Activated B cell treated with CpG ODN at 0.5 μM for 24 hours (primary cell): ENCODE data around the gene ADNP2. TPM values are rescaled to one million over a fixed set of nuclear protein-coding genes. Genes with fewer than 3 reads are reported as not detected.

Experiments
- ATAC-seq: fragments of 200-7000 bp; cut with Tn5 transposase; one replicate; pipeline ENCODE4 v1.10.0; 2021; ENCODE audit warnings: low read depth, mild to moderate bottlenecking, moderate library complexity
- CTCF ChIA-PET: fragments of 350-600 bp; sonication (Branson Sonifier 250); formaldehyde crosslinking; loops from one replicate; lab custom pipeline; 2021; ENCODE audit warnings: antibody characterized with exemption; lab: Charles Lee
- POLR2A ChIA-PET: fragments of 350-600 bp; sonication (Branson Sonifier 250); formaldehyde crosslinking; loops from one replicate; lab custom pipeline; 2021; ENCODE audit warnings: antibody characterized with exemption; lab: Charles Lee
- DNase-seq: peaks from one replicate; pipeline ENCODE4 v3.0.0; 2022
- H3K27ac Mint-ChIP-seq: one replicate; pipeline ENCODE4 v1.8.0; 2020; ENCODE audit warnings: mixed read lengths
- H3K27me3 Mint-ChIP-seq: one replicate; pipeline ENCODE4 v1.8.0; 2021; ENCODE audit warnings: mixed read lengths
- H3K36me3 Mint-ChIP-seq: one replicate; pipeline ENCODE4 v1.8.0; 2021; ENCODE audit warnings: low read depth, mixed read lengths
- H3K4me1 Mint-ChIP-seq: one replicate; pipeline ENCODE4 v1.8.0; 2021; ENCODE audit warnings: mixed read lengths
- H3K4me3 Mint-ChIP-seq: one replicate; pipeline ENCODE4 v1.8.0; 2020; ENCODE audit warnings: mild to moderate bottlenecking, mixed read lengths
- H3K9me3 Mint-ChIP-seq: one replicate; pipeline ENCODE4 v1.8.0; 2020; ENCODE audit warnings: mixed read lengths
- CTCF ChIP-seq: fragments of 200-600 bp; IDR thresholded peaks from one replicate; pipeline ENCODE4 v1.8.0; 2022; ENCODE audit warnings: antibody characterized with exemption, mild to moderate bottlenecking
- intact Hi-C: fragments of 100-400 bp; cut with micrococcal nuclease; formaldehyde crosslinking; loops from one replicate; pipeline ENCODE4 v1.15.1; 2024
- total RNA-seq: library from RNA; stranded (reverse); gene quantifications from 2 replicates; pipeline ENCODE4 v1.2.3, GENCODE V29; 2022

ADNP2 gene
- total RNA-seq, 1 donor from 2014 or later: 19.7 TPM

- Mint-ChIP-seq H3K36me3 (no peaks in the 10 kb centered on the region), H3K27me3 (no peaks in the 10 kb centered on the region), H3K4me1 (peaks cover 34% of the 10 kb centered on the region), H3K27ac (peak overlapping the region; percentile 31), H3K9me3 (peaks cover 4% of the 10 kb centered on the region), H3K4me3 (peak overlapping the region; percentile 8)
- intact Hi-C loops: loop anchor here (5.0 kb wide), 1 partner anchor 1038 kb away; the partner anchor contains the start of gene ATP9B
- ChIA-PET POLR2A (interaction anchor here (0.7 to 1.9 kb wide), 2 partner anchors 72 to 147 kb away, joined by 5 read pairs; partner anchors contain the start of gene RBFA), CTCF (interaction anchor here (0.5 kb wide), 1 partner anchor 607 kb away, joined by 3 read pairs; no protein-coding TSS in a partner anchor)
- ATAC-seq (peak; percentile 35), DNase-seq (peak; percentile 19)
- TF ChIP-seq CTCF: no peak
Measured at GRCh38 chr18:80105369-80106167, 3.5 kb upstream of the ADNP2 start.

DNA sequence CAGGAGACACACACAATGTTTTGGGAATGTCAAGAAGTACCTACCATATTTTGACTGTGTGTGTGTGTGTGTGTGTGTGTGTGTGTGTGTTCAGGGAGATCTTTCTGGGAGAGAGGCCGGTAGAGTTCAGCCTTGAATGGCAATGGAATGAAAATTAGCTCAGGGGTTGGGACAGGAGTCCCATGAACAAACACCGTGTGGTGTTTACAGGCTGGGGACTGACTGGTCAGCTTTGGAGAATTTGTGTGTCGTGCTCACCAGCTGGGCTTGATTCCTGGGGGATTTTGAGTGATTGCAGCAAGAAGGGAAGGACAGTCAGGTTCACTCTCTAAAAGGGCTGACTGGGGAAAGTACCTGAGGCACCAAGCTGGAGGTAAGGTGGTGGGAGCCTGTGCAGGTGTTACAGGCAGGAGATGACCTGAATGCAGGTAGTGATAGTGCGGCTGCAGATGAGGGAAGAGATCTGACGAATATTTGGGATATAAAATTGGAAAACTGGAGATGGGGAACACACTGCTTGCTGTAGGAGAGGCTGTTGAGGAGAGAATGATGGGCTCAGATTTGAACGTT lies 2.5 kb upstream of the ADNP2 start:
- H3K27me3 Mint-ChIP-seq: no peaks in the 10 kb centered on the region
- ATAC-seq (no peak), DNase-seq (no peak)
- H3K4me3 Mint-ChIP-seq: no peak overlapping the region
- H3K4me1 Mint-ChIP-seq: peaks cover 41% of the 10 kb centered on the region
- POLR2A ChIA-PET: interaction anchor here (0.7 to 1.9 kb wide), 2 partner anchors 73 to 148 kb away, joined by 5 read pairs; partner anchors contain the start of gene RBFA
- CTCF ChIA-PET: no interaction called here
- H3K9me3 Mint-ChIP-seq: peaks cover 4% of the 10 kb centered on the region
- no peaks in the 10 kb centered on the region for H3K36me3 Mint-ChIP-seq
- H3K27ac Mint-ChIP-seq: no peak overlapping the region
- no peak for TF ChIP-seq CTCF
- intact Hi-C loops: loop anchor here (5.0 kb wide), 1 partner anchor 1039 kb away; the partner anchor contains the start of gene ATP9B

DNA sequence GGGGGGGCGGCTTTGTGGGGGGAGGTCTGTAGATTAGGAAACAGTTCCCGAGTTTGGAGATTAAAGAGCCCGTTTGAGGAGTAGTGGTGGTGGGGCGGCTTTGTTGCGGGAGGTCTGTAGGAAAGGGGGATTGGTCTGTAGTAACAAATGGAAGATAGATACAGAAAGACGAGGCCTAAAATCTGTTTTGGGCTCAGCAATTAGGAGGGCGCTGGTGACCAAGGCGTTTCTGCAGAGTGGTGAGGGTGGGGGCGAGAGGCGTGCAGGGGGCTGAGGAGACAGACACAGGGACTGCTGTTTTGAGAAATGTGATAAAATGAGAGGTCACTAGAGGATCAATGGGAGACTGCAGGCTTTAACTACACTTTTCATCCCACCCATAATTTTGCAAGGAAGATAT lies 1.6 kb upstream of the ADNP2 start:
- H3K4me3 Mint-ChIP-seq: peak overlapping the region; percentile 56
- intact Hi-C loops: loop anchor here (5.0 kb wide), 1 partner anchor 1040 kb away; the partner anchor contains the start of gene ATP9B
- POLR2A ChIA-PET: no interaction called here

GRCh38 chr18:80108121-80108536 lies 933 bp upstream of the ADNP2 start:
- H3K9me3 Mint-ChIP-seq: no peaks in the 10 kb centered on the region
- POLR2A ChIA-PET: interaction anchor here (1.1 to 2.7 kb wide), 2 partner anchors 39 to 74 kb away, joined by 4 to 26 read pairs; partner anchors contain the start of gene RBFA
- H3K4me1 Mint-ChIP-seq: peaks cover 43% of the 10 kb centered on the region
- peak; percentile 18 for DNase-seq
- no peak for ATAC-seq
- CTCF ChIA-PET: no interaction called here
- peak overlapping the region; percentile 75 for H3K4me3 Mint-ChIP-seq
- intact Hi-C loops: loop anchor here (1.0 to 5.0 kb wide), 3 partner anchors 39 to 1041 kb away; partner anchors contain the start of genes ATP9B and SLC66A2
- H3K27me3 Mint-ChIP-seq: no peaks in the 10 kb centered on the region
- TF ChIP-seq CTCF: no peak
- H3K27ac Mint-ChIP-seq: peak overlapping the region; percentile 69
- no peaks in the 10 kb centered on the region for H3K36me3 Mint-ChIP-seq

More for the DNA sequence above, 1.6 kb upstream of the ADNP2 start:
- Mint-ChIP-seq H3K27me3 (no peaks in the 10 kb centered on the region), H3K9me3 (no peaks in the 10 kb centered on the region), H3K4me1 (peaks cover 41% of the 10 kb centered on the region), H3K36me3 (no peaks in the 10 kb centered on the region), H3K27ac (peak overlapping the region; percentile 69)
- TF ChIP-seq CTCF: no peak
- ATAC-seq (no peak), DNase-seq (no peak)
- CTCF ChIA-PET: no interaction called here
